HG02943 (cell line): ENCODE data around the gene FER.
"Not testable (repeated sequence)": the region's sequence is repeated elsewhere in the genome, so short reads cannot be mapped to it uniquely, and the experiment has no call there.

ENCODE experiments used
- ATAC-seq: cut with Tn5 transposase; IDR thresholded peaks from one replicate; pipeline ENCODE4 v1.9.1; 2021; ENCODE audit warnings: mild to moderate bottlenecking, low read depth, moderate library complexity; ENCODE audit not compliant: unreplicated experiment

Gene FER

DNA sequence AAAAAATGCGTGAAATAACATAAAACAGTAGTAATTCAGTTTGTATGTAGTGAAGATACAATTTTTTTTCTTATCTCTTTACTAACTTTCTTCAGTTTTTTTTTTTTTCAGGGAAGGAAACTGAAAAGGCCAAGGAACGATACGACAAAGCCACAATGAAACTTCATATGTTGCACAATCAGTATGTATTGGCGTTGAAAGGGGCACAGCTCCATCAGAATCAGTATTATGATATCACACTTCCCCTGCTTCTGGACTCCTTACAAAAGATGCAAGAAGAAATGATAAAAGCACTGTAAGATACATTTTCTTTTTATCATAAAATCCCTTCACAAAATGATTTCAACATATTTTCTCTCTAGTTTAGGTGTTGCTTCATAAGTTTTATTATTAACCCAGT, 120.0 kb downstream of the FER start:
- ATAC-seq, result no peak

DNA sequence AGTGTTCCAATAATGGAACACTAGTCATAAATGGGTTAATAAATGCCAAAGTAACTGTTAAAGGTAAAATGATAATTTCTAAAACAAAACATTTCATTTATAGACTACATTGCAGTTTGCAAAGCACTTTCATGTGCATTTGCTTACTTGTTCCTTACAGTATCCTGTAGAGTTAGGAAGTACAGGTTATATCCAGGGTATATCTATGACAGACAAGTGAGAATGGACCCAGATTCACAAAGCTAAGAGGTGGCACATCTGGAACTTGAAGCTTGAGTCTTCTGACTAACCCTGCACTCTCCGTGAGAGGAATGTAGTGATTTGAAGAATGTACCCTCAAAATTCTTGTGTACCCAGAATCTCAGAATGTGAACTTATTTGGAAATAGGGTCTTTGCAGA, 121.4 kb downstream of the FER start:
- no peak for ATAC-seq

DNA sequence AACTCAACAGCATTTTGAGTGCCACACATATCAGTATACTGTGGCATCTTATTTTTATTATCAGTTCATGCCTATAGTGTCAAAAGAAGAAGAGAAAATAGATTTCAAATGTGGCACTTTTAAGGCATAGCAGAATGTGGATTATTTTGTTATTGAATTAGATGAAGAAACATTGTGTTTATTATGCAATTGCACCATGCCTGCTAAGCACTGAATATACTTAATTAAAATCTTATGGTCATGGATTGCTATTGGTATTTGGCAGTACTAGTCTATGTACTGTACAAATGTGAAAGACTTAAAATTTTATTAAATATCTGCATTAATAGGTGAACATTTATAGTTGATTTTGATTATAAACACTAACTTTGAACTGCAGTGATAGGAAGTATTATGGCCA, 128.8 kb downstream of the FER start:
- ATAC-seq, result no peak

- ATAC-seq, result no peak
Observed at GRCh38 chr5:108878756-108879155, 131.1 kb downstream of the FER start.

GRCh38 chr5:108881133-108881532, 133.4 kb downstream of the FER start:
- ATAC-seq, result no peak

DNA sequence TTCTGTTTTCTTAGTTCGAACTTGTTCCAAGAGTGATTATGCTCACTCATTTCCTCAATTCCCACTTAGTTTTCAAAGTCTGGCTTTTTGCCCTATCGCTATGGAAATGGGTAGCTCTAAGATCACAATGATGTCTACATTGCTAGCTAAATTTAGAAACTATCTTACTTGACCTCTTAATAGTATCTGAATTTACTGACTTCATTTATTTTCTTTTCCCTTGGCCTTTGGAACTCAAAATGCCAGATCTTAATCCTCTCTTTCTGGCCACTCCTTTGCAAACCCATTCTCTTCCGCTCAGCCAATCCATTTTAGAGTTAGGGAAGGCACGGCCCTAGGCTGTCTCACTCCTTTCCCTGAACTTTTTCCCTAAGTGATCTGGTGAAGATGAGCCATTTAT, 137.0 kb downstream of the FER start:
- no peak for ATAC-seq

- no peak for ATAC-seq
Observed at GRCh38 chr5:108898257-108898656, 150.6 kb downstream of the FER start.

GRCh38 chr5:108898707-108899106, 151.0 kb downstream of the FER start:
- no peak for ATAC-seq

DNA sequence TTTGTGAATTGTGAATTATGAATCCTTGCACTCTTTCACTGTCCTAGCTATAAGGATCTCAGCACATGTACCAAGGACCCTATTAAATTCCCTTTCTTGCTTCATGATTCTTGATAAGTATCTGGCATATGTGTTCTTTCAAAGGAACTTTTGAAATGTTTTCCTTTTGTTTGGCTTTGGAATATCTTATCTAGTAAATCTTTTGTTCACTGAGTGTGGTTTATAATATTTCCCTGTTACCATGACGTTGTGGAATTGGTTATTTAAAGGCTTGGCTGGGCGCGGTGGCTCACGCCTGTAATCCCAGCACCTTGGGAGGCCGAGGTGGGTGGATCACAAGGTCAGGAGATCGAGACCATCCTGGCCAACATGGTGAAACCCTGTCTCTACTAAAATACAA, 151.5 kb downstream of the FER start:
- not testable (repeated sequence) for ATAC-seq

DNA sequence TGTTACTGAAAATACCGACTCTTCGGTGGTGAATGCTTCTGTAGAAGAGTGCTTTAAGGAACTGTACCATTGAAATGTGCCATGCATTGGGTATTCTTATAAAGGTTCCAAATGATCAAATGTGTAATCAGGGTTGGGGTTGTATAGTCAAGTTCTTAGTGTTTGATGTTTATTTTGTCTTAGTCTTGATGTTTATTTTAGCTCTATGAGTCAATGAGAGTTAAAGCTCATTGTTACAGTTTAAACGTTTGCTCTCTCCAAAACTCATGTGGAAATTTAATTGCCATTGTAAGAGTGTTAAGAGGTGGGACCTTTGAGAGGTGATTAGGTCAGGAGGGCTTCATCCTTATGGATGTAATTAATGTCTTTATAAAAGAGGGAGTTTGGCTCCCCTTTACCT, 153.0 kb downstream of the FER start:
- ATAC-seq, result no peak

GRCh38 chr5:108905805-108906204, 158.1 kb downstream of the FER start:
- no peak for ATAC-seq

DNA sequence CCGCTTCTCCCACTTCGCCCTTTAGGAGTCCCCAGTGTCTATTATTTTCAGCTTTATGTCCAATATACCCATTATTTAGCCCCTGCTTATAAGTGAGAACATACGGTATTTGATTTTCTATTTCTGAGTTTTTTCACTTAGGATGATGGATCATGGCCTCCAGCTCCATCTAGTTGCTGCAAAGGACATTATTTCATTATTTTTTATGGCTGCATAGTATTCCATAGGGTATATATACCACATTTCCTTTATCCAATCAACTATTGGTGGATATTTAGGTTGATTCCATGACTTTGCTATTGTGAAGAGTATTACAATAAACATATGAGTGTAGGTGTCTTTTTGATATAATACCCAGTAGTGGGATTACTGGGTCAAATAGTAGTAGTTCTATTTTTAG, 162.9 kb downstream of the FER start:
- no peak for ATAC-seq

GRCh38 chr5:108911055-108911454, 163.4 kb downstream of the FER start:
- no peak for ATAC-seq

DNA sequence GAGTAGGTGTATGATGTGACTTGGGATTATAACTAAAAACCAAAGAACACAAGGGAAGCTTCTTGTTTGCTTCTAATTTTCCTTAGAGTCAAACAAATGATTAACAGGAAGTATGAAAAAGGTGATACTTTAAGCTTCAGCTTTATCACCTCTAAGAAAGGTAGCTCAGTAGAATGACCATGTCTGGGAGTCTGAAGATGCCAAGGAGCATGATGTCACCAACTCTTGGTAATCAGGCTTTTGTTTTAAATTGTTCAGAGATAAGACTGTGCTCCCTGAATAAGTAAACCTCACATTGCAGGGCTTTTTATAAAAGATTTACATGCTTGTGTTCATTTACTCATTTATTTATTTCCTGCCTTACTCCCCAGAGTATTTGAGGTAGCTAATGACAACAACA, 169.9 kb downstream of the FER start:
- ATAC-seq, result no peak

DNA sequence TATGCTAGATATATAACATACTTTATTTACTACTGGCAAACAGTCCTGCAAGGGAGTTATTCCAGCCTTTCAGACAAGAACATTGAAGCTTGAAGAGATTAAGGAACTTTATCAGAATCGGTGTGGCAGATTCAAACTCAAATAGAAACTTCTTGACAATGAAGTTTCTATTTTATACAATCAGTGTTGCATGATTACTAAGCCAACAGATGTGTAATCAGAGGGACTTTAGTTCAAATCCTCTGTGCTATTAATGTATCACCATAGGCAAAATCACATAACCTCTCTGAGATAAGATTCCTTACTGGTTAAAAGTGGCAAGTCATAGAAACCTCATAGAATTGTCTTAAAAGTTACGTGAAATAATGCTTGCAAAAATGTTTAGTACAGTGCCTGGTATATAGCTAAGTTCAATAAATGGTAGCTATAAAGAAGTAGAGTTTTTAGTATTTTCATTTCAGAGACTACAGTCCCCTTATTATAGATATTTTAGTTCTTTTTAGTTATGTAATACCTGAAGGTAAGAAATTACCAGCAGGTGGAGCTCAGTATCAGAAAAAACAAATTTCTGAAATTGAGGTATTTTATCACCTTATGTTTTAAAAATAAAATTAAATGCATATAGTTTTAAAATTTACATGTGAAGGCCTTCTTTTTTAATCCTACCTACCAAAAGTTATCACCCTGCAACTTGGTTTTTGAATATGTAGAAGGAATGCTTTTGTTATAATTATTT, 172.1 kb downstream of the FER start:
- ATAC-seq, result no peak

DNA sequence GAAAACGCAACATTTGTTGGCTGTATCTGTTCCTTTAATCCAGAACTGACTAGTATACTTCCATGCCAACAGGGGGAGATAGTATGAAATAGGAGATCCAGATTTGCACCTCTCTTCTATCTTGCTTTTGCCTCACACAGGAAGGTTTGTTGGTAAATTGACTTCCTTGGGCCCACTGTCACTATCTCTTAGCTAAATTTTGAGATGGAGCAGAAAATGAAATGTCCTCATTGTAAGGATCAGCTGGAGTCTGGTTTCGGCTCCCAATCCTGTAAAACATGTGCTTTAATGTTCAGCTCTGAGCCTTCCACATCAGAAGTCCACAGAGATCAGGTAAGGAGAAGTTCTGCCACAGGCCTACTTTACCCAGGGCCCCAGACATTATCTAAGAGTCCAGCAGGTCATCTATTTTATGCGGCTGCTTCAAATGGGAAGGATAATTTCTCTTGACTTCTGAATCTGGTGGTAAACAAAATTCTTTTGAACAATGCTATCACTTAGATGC, 176.8 kb downstream of the FER start:
- no peak for ATAC-seq

DNA sequence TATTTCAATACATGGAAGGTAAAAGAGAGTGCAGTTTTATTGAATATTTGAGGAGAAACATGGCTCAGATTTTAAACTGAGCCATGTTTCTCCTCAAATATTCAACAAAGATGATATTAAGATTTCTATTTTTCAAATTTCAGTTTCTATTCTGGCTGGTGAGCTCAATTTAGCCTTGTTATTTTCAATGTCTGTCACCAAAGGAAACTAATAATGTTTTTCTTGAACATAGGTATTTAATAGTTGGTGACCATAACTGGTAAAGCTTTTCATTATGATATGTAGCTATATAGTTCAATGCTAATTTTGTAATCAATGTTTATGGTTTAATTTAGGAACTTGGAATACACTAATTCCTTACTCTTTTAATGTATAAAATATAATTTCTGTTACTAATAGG, 177.4 kb downstream of the FER start:
- ATAC-seq, result no peak

GRCh38 chr5:108930107-108930506, 182.4 kb downstream of the FER start:
- ATAC-seq, result no peak

DNA sequence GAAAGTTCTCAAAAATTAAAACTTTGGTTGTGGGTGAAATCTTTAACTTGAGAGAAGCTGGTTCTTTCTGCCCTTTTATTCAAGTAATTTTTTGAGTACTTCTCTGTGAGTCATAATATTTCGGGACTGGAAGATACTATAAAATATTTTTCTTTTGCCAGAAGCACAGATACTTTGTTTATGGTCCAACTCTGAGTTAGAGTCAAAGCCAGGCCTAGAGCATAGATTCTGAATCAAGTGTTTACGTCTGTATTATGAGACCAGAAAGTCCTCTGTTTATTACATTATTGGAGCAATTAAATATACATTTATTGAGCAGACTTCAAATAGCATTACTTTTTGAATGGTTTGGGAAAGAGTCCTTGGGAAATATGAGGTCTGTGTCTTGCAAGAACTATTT, 187.9 kb downstream of the FER start:
- ATAC-seq, result no peak

- ATAC-seq, result no peak
Observed at GRCh38 chr5:108937221-108937620, 189.5 kb downstream of the FER start.

DNA sequence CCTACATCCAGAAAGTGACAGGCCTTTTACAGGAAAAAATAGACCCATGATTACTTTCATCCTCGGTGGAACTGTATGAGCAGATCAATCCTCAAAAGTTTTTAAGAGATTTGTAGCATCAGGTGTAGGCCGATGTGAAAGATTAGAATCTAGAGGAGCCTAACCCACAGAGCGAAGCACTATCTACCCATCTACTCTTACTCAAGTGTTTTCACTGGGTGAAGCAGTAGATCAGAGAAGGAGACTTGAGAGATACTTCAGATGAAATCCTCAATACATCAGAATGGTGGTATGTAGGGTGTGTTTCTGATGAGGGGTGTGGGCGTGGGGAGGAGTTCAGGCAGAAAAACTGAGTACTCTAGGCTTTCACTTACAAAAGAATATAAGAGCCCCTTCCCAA, 192.8 kb downstream of the FER start:
- ATAC-seq, result no peak

- ATAC-seq, result no peak
Observed at GRCh38 chr5:108941746-108942145, 194.0 kb downstream of the FER start.

GRCh38 chr5:108942701-108943100, 195.0 kb downstream of the FER start:
- no peak for ATAC-seq
